DND-41 (cell line): ENCODE data around the gene PANK4.

ENCODE experiments used
- ATAC-seq: fragments of 200-7000 bp; cut with Tn5 transposase; 3 replicates; pipeline ENCODE4 v1.9.1; 2021; ENCODE audit warnings: low read depth; ENCODE audit not compliant: insufficient read depth
- DNase-seq: peaks from one replicate; pipeline ENCODE4 v3.0.0-alpha.2; 2020
- H2AFZ ChIP-seq: 2 replicates; pipeline ENCODE4 v1.6.0; 2012; ENCODE audit warnings: low read depth, low read length
- H3K27ac ChIP-seq: 2 replicates; pipeline ENCODE4 v1.5.1; 2012; ENCODE audit warnings: low read length, inconsistent platforms
- H3K27me3 ChIP-seq: fragments of 200-600 bp; sonication (generic); 2 replicates; pipeline ENCODE4 v1.6.0; 2012; ENCODE audit warnings: low read length, mild to moderate bottlenecking, inconsistent platforms; ENCODE audit not compliant: insufficient read depth, poor library complexity
- H3K36me3 ChIP-seq: 2 replicates; pipeline ENCODE4 v1.5.1; 2012; ENCODE audit warnings: low read length, inconsistent platforms; ENCODE audit not compliant: insufficient read depth
- H3K4me1 ChIP-seq: 2 replicates; pipeline ENCODE4 v1.5.1; 2012; ENCODE audit warnings: mild to moderate bottlenecking, low read length; ENCODE audit not compliant: insufficient read depth
- H3K4me2 ChIP-seq: 2 replicates; pipeline ENCODE4 v1.6.0; 2012; ENCODE audit warnings: mild to moderate bottlenecking, moderate library complexity, low read length, inconsistent platforms; ENCODE audit not compliant: insufficient read depth
- H3K4me3 ChIP-seq, 2 experiments: fragments of 200-600 bp in 1 of 2; shearing (Covaris generic) in 1 of 2; 2 replicates each; pipeline ENCODE4 v1.5.1; 2012 to 2016; ENCODE audit warnings: inconsistent platforms in 2 of 2, low read length in 2 of 2, mild to moderate bottlenecking in 2 of 2, low read depth in 1 of 2, moderate library complexity in 1 of 2
- H3K79me2 ChIP-seq: 2 replicates; pipeline ENCODE4 v1.6.0; 2012; ENCODE audit warnings: low read length, inconsistent platforms; ENCODE audit not compliant: insufficient read depth
- H3K9ac ChIP-seq: 2 replicates; pipeline ENCODE4 v1.6.0; 2012; ENCODE audit warnings: low read depth, mild to moderate bottlenecking, inconsistent platforms, low read length, moderate library complexity
- H3K9me3 ChIP-seq: 2 replicates; pipeline ENCODE4 v1.5.1; 2012; ENCODE audit warnings: low read length, moderate library complexity, mild to moderate bottlenecking, inconsistent platforms; ENCODE audit not compliant: insufficient read depth, severe bottlenecking
- H4K20me1 ChIP-seq: 2 replicates; pipeline ENCODE4 v1.6.0; 2012; ENCODE audit warnings: low read length; ENCODE audit not compliant: insufficient read depth
- CTCF ChIP-seq: IDR thresholded peaks from 2 replicates; pipeline ENCODE4 v1.5.1; 2012; ENCODE audit warnings: borderline replicate concordance, low read length, moderate library complexity, mild to moderate bottlenecking; ENCODE audit not compliant: poor library complexity, severe bottlenecking; ENCODE audit errors: extremely low read depth
- EZH2 ChIP-seq: IDR thresholded peaks from 3 replicates; pipeline ENCODE4 v1.6.1; 2012; ENCODE audit warnings: borderline replicate concordance, low read depth, mild to moderate bottlenecking, moderate library complexity, low read length, inconsistent platforms; ENCODE audit not compliant: severe bottlenecking

Gene PANK4

DNA sequence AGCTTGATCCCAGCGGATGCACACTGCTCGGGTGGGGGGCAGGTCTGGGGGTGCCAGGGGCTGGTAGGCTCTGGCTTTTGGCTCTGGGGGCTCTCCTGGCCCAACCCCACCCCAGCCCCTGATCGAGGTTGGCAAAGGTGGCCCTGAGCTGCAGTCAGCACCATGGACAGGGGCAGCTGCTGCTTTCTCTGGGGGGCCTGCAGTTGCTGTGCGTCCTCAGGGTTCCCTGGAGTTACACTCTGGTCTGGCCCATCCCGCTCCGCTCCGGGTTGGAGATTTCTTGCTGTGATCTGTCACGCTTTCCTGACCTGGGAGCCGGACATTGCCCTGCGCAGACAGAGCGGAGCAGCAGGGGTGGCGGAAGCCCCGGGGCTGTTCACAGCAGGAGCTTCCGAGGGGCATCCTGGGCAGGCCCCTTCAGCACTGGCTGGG, 58.3 kb downstream of the PANK4 start:
- no peaks in the 10 kb centered on the region for H3K79me2 ChIP-seq
- H3K9me3 ChIP-seq = no peaks in the 10 kb centered on the region
- peaks cover 39% of the 10 kb centered on the region for H4K20me1 ChIP-seq
- ATAC-seq = peak; percentile 88
- H3K9ac ChIP-seq = no peak overlapping the region
- H3K27me3 ChIP-seq = no peaks in the 10 kb centered on the region
- H3K4me2 ChIP-seq = no peak overlapping the region
- H3K27ac ChIP-seq = no peak overlapping the region
- no peak overlapping the region for H3K4me3 ChIP-seq
- DNase-seq = peak; percentile 66
- no peaks in the 10 kb centered on the region for H3K4me1 ChIP-seq
- no peak overlapping the region for H2AFZ ChIP-seq
- H3K36me3 ChIP-seq = no peaks in the 10 kb centered on the region
- no peak for TF ChIP-seq CTCF
- TF ChIP-seq EZH2 = no peak

GRCh38 chr1:2466958-2467554, 59.3 kb downstream of the PANK4 start:
- Histone ChIP-seq H3K4me2 (no peak overlapping the region), H3K27ac (no peak overlapping the region)

DNA sequence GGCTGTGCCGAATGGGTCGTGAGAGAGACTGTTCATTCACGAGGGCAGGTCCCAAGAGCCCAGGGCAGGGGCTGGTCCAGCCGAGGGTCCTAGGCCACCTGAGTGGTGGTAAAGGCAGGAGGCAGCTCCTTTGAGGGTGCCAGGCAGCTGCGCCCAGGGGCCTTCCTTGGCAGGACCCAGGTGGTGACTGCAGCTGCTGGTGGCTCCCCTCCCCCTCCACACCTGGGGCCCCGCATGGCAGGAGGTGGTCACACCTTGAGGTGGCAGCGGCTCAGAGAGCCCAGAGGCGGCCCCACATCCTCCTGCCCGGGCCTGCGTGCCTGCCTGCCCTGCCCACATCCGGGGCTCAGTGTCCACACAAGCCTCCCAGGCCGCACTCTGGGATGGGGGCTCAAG, 60.1 kb downstream of the PANK4 start:
- H3K4me2 ChIP-seq = no peak overlapping the region
- DNase-seq = peak; percentile 8
- H4K20me1 ChIP-seq = peaks cover 39% of the 10 kb centered on the region
- TF ChIP-seq CTCF (no peak), EZH2 (no peak)
- no peaks in the 10 kb centered on the region for H3K79me2 ChIP-seq
- ATAC-seq = no peak
- H3K4me3 ChIP-seq = no peak overlapping the region
- no peaks in the 10 kb centered on the region for H3K27me3 ChIP-seq
- H3K9ac ChIP-seq = no peak overlapping the region
- H3K4me1 ChIP-seq = no peaks in the 10 kb centered on the region
- H3K9me3 ChIP-seq = no peaks in the 10 kb centered on the region
- H2AFZ ChIP-seq = no peak overlapping the region
- no peak overlapping the region for H3K27ac ChIP-seq
- H3K36me3 ChIP-seq = no peaks in the 10 kb centered on the region

More at GRCh38 chr1:2466958-2467554, 59.3 kb downstream of the PANK4 start:
- H3K36me3 ChIP-seq = no peaks in the 10 kb centered on the region
- ATAC-seq = no peak; the same call in 2 of the 3 replicates
- DNase-seq = peak; percentile 9
- H3K79me2 ChIP-seq = no peaks in the 10 kb centered on the region
- peaks cover 39% of the 10 kb centered on the region for H4K20me1 ChIP-seq
- no peaks in the 10 kb centered on the region for H3K9me3 ChIP-seq
- no peak overlapping the region for H2AFZ ChIP-seq
- no peak overlapping the region for H3K9ac ChIP-seq
- no peak for TF ChIP-seq EZH2
- TF ChIP-seq CTCF = no peak
- no peaks in the 10 kb centered on the region for H3K4me1 ChIP-seq
- H3K27me3 ChIP-seq = no peaks in the 10 kb centered on the region
- no peak overlapping the region for H3K4me3 ChIP-seq
